ENCODE data around the gene CDH4. TPM values are rescaled to one million over a fixed set of nuclear protein-coding genes. Genes with fewer than 3 reads are reported as not detected.

Gene CDH4
- polyA plus RNA-seq, 4 donors = 1.1 to 8.1 (median 6.9) TPM

GRCh38 chr20:61611401-61612180 lies 359.5 kb downstream of the CDH4 start:
- no peak for DNase-seq (ENCODE audit: low read depth in 4 of 4, low spot score in 3 of 4)

- no peak for DNase-seq (ENCODE audit: low read depth in 4 of 4, low spot score in 3 of 4)
These were observed 362.1 kb downstream of the CDH4 start for GRCh38 chr20:61613917-61614705.

- DNase-seq (ENCODE audit: low read depth in 4 of 4, low spot score in 3 of 4) = no peak
These were observed 362.6 kb downstream of the CDH4 start for GRCh38 chr20:61614706-61615100.

GRCh38 chr20:61615806-61616205 lies 363.7 kb downstream of the CDH4 start:
- no peak for DNase-seq (ENCODE audit: low read depth in 4 of 4, low spot score in 3 of 4)

- DNase-seq (ENCODE audit: low read depth in 4 of 4, low spot score in 3 of 4) = no peak
These were observed 367.7 kb downstream of the CDH4 start for GRCh38 chr20:61619751-61620150.

- DNase-seq (ENCODE audit: low read depth in 4 of 4, low spot score in 3 of 4) = no peak
These were observed 368.1 kb downstream of the CDH4 start for GRCh38 chr20:61620174-61620573.

GRCh38 chr20:61621035-61621730 lies 369.1 kb downstream of the CDH4 start:
- DNase-seq (ENCODE audit: low read depth in 4 of 4, low spot score in 3 of 4) = no peak

- no peak for DNase-seq (ENCODE audit: low read depth in 4 of 4, low spot score in 3 of 4)
These were observed 369.8 kb downstream of the CDH4 start for GRCh38 chr20:61621852-61622251.

- DNase-seq (ENCODE audit: low read depth in 4 of 4, low spot score in 3 of 4) = no peak
These were observed 371.4 kb downstream of the CDH4 start for GRCh38 chr20:61623451-61623850.

- no peak for DNase-seq (ENCODE audit: low read depth in 4 of 4, low spot score in 3 of 4)
These were observed 373.2 kb downstream of the CDH4 start for GRCh38 chr20:61625246-61625645.

- no peak for DNase-seq (ENCODE audit: low read depth in 4 of 4, low spot score in 3 of 4)
These were observed 374.4 kb downstream of the CDH4 start for GRCh38 chr20:61626412-61626811.

GRCh38 chr20:61627791-61628415 lies 375.8 kb downstream of the CDH4 start:
- DNase-seq (ENCODE audit: low read depth in 4 of 4, low spot score in 3 of 4) = no peak

GRCh38 chr20:61628480-61628879 lies 376.4 kb downstream of the CDH4 start:
- DNase-seq (ENCODE audit: low read depth in 4 of 4, low spot score in 3 of 4) = no peak

GRCh38 chr20:61628901-61629601 lies 377.0 kb downstream of the CDH4 start:
- DNase-seq (ENCODE audit: low read depth in 4 of 4, low spot score in 3 of 4) = peak in 1 of 4 donors; percentile 10

GRCh38 chr20:61629602-61630390 lies 377.7 kb downstream of the CDH4 start:
- DNase-seq (ENCODE audit: low read depth in 4 of 4, low spot score in 3 of 4) = no peak

GRCh38 chr20:61630391-61630650 lies 378.3 kb downstream of the CDH4 start:
- no peak for DNase-seq (ENCODE audit: low read depth in 4 of 4, low spot score in 3 of 4)

GRCh38 chr20:61630816-61631215 lies 378.8 kb downstream of the CDH4 start:
- DNase-seq (ENCODE audit: low read depth in 4 of 4, low spot score in 3 of 4) = no peak

- DNase-seq (ENCODE audit: low read depth in 4 of 4, low spot score in 3 of 4) = no peak
These were observed 379.7 kb downstream of the CDH4 start for GRCh38 chr20:61631751-61632150.

GRCh38 chr20:61633004-61633403 lies 380.9 kb downstream of the CDH4 start:
- no peak for DNase-seq (ENCODE audit: low read depth in 4 of 4, low spot score in 3 of 4)
